ENCODE results near the gene GALNT6.

GALNT6 gene

GRCh38 chr12:51381226-51382079, 9.8 kb downstream of the GALNT6 start:
- DNase-seq: peak; percentile 67

- no peak for DNase-seq
These were observed 11.6 kb downstream of the GALNT6 start for GRCh38 chr12:51379571-51379970.

GRCh38 chr12:51378749-51379148, 12.5 kb downstream of the GALNT6 start:
- DNase-seq: no peak

GRCh38 chr12:51377099-51377984, 13.9 kb downstream of the GALNT6 start:
- peak; percentile 19 for DNase-seq

GRCh38 chr12:51374856-51375255, 16.4 kb downstream of the GALNT6 start:
- DNase-seq: no peak

- no peak for DNase-seq
These were observed 16.8 kb downstream of the GALNT6 start for GRCh38 chr12:51374361-51374760.

GRCh38 chr12:51373187-51373586, 18.0 kb downstream of the GALNT6 start:
- DNase-seq: no peak

- no peak for DNase-seq
These were observed 19.2 kb downstream of the GALNT6 start for GRCh38 chr12:51372021-51372420.

GRCh38 chr12:51371295-51371953, 19.8 kb downstream of the GALNT6 start:
- DNase-seq: no peak

- DNase-seq: no peak
These were observed 20.5 kb downstream of the GALNT6 start for GRCh38 chr12:51370667-51371066.

GRCh38 chr12:51369581-51369980, 21.6 kb downstream of the GALNT6 start:
- no peak for DNase-seq

GRCh38 chr12:51368640-51369517, 22.3 kb downstream of the GALNT6 start:
- no peak for DNase-seq

GRCh38 chr12:51365276-51365675, 25.9 kb downstream of the GALNT6 start:
- DNase-seq: no peak

GRCh38 chr12:51364001-51364400, 27.2 kb downstream of the GALNT6 start:
- DNase-seq: no peak

- DNase-seq: no peak
These were observed 28.4 kb downstream of the GALNT6 start for GRCh38 chr12:51362747-51363342.

- no peak for DNase-seq
These were observed 28.9 kb downstream of the GALNT6 start for GRCh38 chr12:51362307-51362706.

GRCh38 chr12:51361161-51362016, 29.8 kb downstream of the GALNT6 start:
- DNase-seq: no peak

GRCh38 chr12:51360315-51360714, 30.9 kb downstream of the GALNT6 start:
- no peak for DNase-seq

GRCh38 chr12:51359851-51360250, 31.4 kb downstream of the GALNT6 start:
- DNase-seq: no peak

- no peak for DNase-seq
These were observed 32.7 kb downstream of the GALNT6 start for GRCh38 chr12:51358496-51358895.

Data from NCI-H1105 treated with DMSO at 0.1 percent for 48 hours (cell line).